GM21529 (cell line): ENCODE results near the gene PLCB1.

Experiments
- ATAC-seq: cut with Tn5 transposase; IDR thresholded peaks from one replicate; pipeline ENCODE4 v1.9.1; 2021; ENCODE audit not compliant: unreplicated experiment

The PLCB1 gene

GRCh38 chr20:8527998-8528723 lies 396.1 kb downstream of the PLCB1 start:
- ATAC-seq, result no peak

- ATAC-seq, result no peak
Measured at GRCh38 chr20:8530022-8530421, 398.0 kb downstream of the PLCB1 start.

GRCh38 chr20:8532169-8532568 lies 400.1 kb downstream of the PLCB1 start:
- ATAC-seq, result no peak

- ATAC-seq, result no peak
Measured at GRCh38 chr20:8534368-8535160, 402.5 kb downstream of the PLCB1 start.

GRCh38 chr20:8535403-8536261 lies 403.6 kb downstream of the PLCB1 start:
- ATAC-seq, result peak; percentile 47

- ATAC-seq, result no peak
Measured at GRCh38 chr20:8536262-8536618, 404.2 kb downstream of the PLCB1 start.

- no peak for ATAC-seq
Measured at GRCh38 chr20:8540466-8540865, 408.4 kb downstream of the PLCB1 start.

GRCh38 chr20:8542110-8542486 lies 410.0 kb downstream of the PLCB1 start:
- no peak for ATAC-seq

GRCh38 chr20:8545212-8545611 lies 413.1 kb downstream of the PLCB1 start:
- ATAC-seq, result no peak

GRCh38 chr20:8547035-8547650 lies 415.1 kb downstream of the PLCB1 start:
- ATAC-seq, result no peak

GRCh38 chr20:8547968-8548588 lies 416.0 kb downstream of the PLCB1 start:
- ATAC-seq, result no peak

- no peak for ATAC-seq
Measured at GRCh38 chr20:8549192-8549591, 417.1 kb downstream of the PLCB1 start.

- no peak for ATAC-seq
Measured at GRCh38 chr20:8557711-8558110, 425.6 kb downstream of the PLCB1 start.

- no peak for ATAC-seq
Measured at GRCh38 chr20:8562356-8562755, 430.3 kb downstream of the PLCB1 start.

- ATAC-seq, result no peak
Measured at GRCh38 chr20:8568075-8568474, 436.0 kb downstream of the PLCB1 start.

GRCh38 chr20:8569766-8570165 lies 437.7 kb downstream of the PLCB1 start:
- no peak for ATAC-seq

- no peak for ATAC-seq
Measured at GRCh38 chr20:8571611-8572010, 439.5 kb downstream of the PLCB1 start.

GRCh38 chr20:8573686-8574085 lies 441.6 kb downstream of the PLCB1 start:
- no peak for ATAC-seq

- no peak for ATAC-seq
Measured at GRCh38 chr20:8575114-8575513, 443.0 kb downstream of the PLCB1 start.

GRCh38 chr20:8578161-8578865 lies 446.2 kb downstream of the PLCB1 start:
- no peak for ATAC-seq
